ENCODE measurements around the gene PDE11A. TPM values are rescaled to one million over a fixed set of nuclear protein-coding genes. Genes with fewer than 3 reads are reported as not detected.

The PDE11A gene
- total RNA-seq, 1 experiment from 2014 or later = 0.61 TPM

- DNase-seq (ENCODE audit: low read depth, low spot score) (no peak), ATAC-seq (no peak)
- Histone ChIP-seq H3K79me2 (ENCODE audit: insufficient read depth, low read length) (no peaks in the 10 kb centered on the region), H3K4me3 (replicated peaks in 1 of 2; ENCODE audit: low read depth in 1 of 2, low read length in 2 of 2) (no peak overlapping the region), H3K9ac (ENCODE audit: low read length) (no peak overlapping the region), H3K27ac (ENCODE audit: low read depth, low read length) (no peak overlapping the region), H4K20me1 (ENCODE audit: insufficient read depth) (no peaks in the 10 kb centered on the region), H3K36me3 (ENCODE audit: control insufficient read depth in 1 of 2, insufficient read depth in 2 of 2, low read length in 2 of 2) (no peaks in the 10 kb centered on the region), H3K9me3 (ENCODE audit: control insufficient read depth in 1 of 2, insufficient read depth in 1 of 2, low read depth in 1 of 2, low read length in 2 of 2) (no peaks in the 10 kb centered on the region), H3K9me2 (ENCODE audit: insufficient read depth) (no peaks in the 10 kb centered on the region; the same call in 1 of the 2 replicates), H3K27me3 (ENCODE audit: insufficient read depth, low read length) (no peaks in the 10 kb centered on the region), H3K4me2 (ENCODE audit: low read length) (no peak overlapping the region), H3K4me1 (ENCODE audit: control insufficient read depth in 1 of 2, insufficient read depth in 2 of 2, low read length in 2 of 2) (peaks cover 0 to 8% of the 10 kb centered on the region in 2 experiments; a peak in 2 of 4 replicates), H2AFZ (ENCODE audit: low read depth, low read length, poor library complexity, severe bottlenecking) (no peak overlapping the region)
- ChIA-PET POLR2A (no interaction called here), CTCF (interaction anchor here (1.2 kb wide), 1 partner anchor 9 kb away, joined by 4 read pairs; no protein-coding TSS in a partner anchor), RAD21 (ENCODE audit: low non-redundant PET in 1 of 2, low total read pairs in 2 of 2, uncharacterized antibody in 2 of 2, unreplicated experiment in 2 of 2) (no interaction called here)
- intact Hi-C loops (cut with micrococcal nuclease) = loop anchor here (10.0 kb wide), 1 partner anchor 506 kb away; no protein-coding TSS in a partner anchor
- no TSS peak for BruUV-seq (replicated peaks)
- TF ChIP-seq ELF1 (IDR thresholded peaks at IDR 0.05; ENCODE audit: borderline replicate concordance, low read depth) = no peak
- no peak for TF ChIP-seq REST (IDR thresholded peaks at IDR 0.05; ENCODE audit: low read depth)
- no peak for TF ChIP-seq EZH2 (IDR thresholded peaks at IDR 0.05)
- TF ChIP-seq CTCF (IDR thresholded peaks at IDR 0.05 in 2 of 3, conservative IDR thresholded peaks at IDR 0.05 in 1 of 3; ENCODE audit: borderline replicate concordance in 1 of 3, insufficient read depth in 1 of 3, low read depth in 2 of 3, low read length in 2 of 3) = no peak
- no peak for TF ChIP-seq CEBPB (IDR thresholded peaks at IDR 0.05; ENCODE audit: low read depth)
- no peak for TF ChIP-seq SIN3A (IDR thresholded peaks at IDR 0.05; ENCODE audit: low read depth)
- TF ChIP-seq EGR1 (IDR thresholded peaks at IDR 0.05; ENCODE audit: low read depth) = no peak
- no peak for TF ChIP-seq EZH2phosphoT487 (IDR thresholded peaks at IDR 0.05; ENCODE audit: borderline replicate concordance)
- TF ChIP-seq JUND (IDR thresholded peaks at IDR 0.05) = no peak
- TF ChIP-seq FOSL1 (IDR thresholded peaks at IDR 0.05; ENCODE audit: low read depth) = no peak
- no peak for TF ChIP-seq ZNF274 (IDR thresholded peaks at IDR 0.05; ENCODE audit: low read depth, low read length)
- no peak for TF ChIP-seq TCF7L2 (IDR thresholded peaks at IDR 0.05; ENCODE audit: borderline replicate concordance, extremely low read depth, insufficient read depth, insufficient read length)
- TF ChIP-seq ZFX (IDR thresholded peaks at IDR 0.05) = no peak
- TF ChIP-seq ATF3 (IDR thresholded peaks at IDR 0.05) = no peak
- TF ChIP-seq MAX (IDR thresholded peaks at IDR 0.05) = no peak
- no peak for TF ChIP-seq RAD21 (IDR thresholded peaks at IDR 0.05; ENCODE audit: low read depth)
Observed at GRCh38 chr2:177908824-177909223, 163.8 kb downstream of the PDE11A start.
